ENCODE measurements around the gene USP28.

Gene USP28

GRCh38 chr11:113894421-113894996 lies 19.1 kb upstream of the USP28 start:
- Histone ChIP-seq H2AK5ac (ENCODE audit: low read length) (no peak overlapping the region), H3K4me3 (ENCODE audit: low read depth, low read length) (no peak overlapping the region), H3K27ac (ENCODE audit: low read depth, low read length) (peak overlapping the region; percentile 30), H3K4me1 (ENCODE audit: control insufficient read depth in 1 of 2, insufficient read depth in 2 of 2, low read length in 2 of 2) (peaks cover 9 to 10% of the 10 kb centered on the region in 2 experiments), H2BK5ac (ENCODE audit: low read depth, low read length, poor library complexity) (peak overlapping the region; percentile 8), H3K4me2 (ENCODE audit: low read length) (peak overlapping the region; percentile 15), H3K79me2 (ENCODE audit: control insufficient read depth, insufficient read depth, low read length, poor library complexity) (no peaks in the 10 kb centered on the region), H4K91ac (ENCODE audit: low read depth, low read length) (no peak overlapping the region), H3K14ac (ENCODE audit: low read length) (no peak overlapping the region), H3K79me1 (ENCODE audit: low read length) (peaks cover 5% of the 10 kb centered on the region), H2BK12ac (ENCODE audit: low read length) (no peak overlapping the region), H4K8ac (ENCODE audit: low read depth, low read length) (no peak overlapping the region), H2AFZ (ENCODE audit: insufficient read depth, low read length, poor library complexity) (no peak overlapping the region), H3K9me3 (ENCODE audit: insufficient read depth, low read depth, low read length) (no peaks in the 10 kb centered on the region), H3K18ac (ENCODE audit: low read length) (no peak overlapping the region), H3K36me3 (ENCODE audit: control insufficient read depth in 1 of 2, insufficient read depth in 2 of 2, low read length in 2 of 2) (no peaks in the 10 kb centered on the region), H4K12ac (ENCODE audit: low read depth, low read length) (no peak overlapping the region), H3K9ac (ENCODE audit: low read length) (no peak overlapping the region), H3K23ac (ENCODE audit: low read length) (no peak overlapping the region), H3K27me3 (ENCODE audit: insufficient read depth, low read length) (no peaks in the 10 kb centered on the region), H2BK120ac (ENCODE audit: insufficient read depth, low read length, poor library complexity) (no peak overlapping the region), H3K4ac (ENCODE audit: low read depth, low read length) (no peak overlapping the region)
- no peak for DNase-seq
- no CpG with 5 or more reads among the region's 9 CpGs for WGBS (ENCODE audit: extremely low coverage, insufficient coverage, insufficient read length)

DNA sequence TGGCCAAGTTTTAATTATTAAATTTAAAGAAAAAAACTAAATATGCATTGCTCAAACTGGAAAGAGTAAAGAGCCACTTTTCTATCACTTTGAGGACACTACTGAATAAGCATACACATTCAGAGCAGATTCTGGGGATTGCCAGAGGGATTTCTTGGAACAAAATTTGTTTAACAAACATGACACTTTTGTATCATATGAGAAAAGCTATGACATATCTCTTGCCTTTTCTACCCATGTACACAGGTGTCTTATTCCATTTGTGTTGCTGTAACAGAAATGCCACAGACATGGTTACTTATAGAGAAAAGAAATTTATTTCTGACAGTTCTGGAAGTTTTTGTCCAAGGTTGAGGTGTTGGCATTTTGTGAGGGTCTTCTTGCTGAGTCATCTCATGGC lies 13.5 kb upstream of the USP28 start:
- no peak overlapping the region for H2AK5ac ChIP-seq (ENCODE audit: low read length)
- no peak overlapping the region for H3K4me3 ChIP-seq (ENCODE audit: low read depth, low read length)

GRCh38 chr11:113885897-113886296 lies 10.5 kb upstream of the USP28 start:
- Histone ChIP-seq H3K79me2 (ENCODE audit: control insufficient read depth, insufficient read depth, low read length, poor library complexity) (no peaks in the 10 kb centered on the region), H3K4me2 (ENCODE audit: low read length) (no peak overlapping the region), H2BK12ac (ENCODE audit: low read length) (peak overlapping the region; percentile 20), H2AK5ac (ENCODE audit: low read length) (no peak overlapping the region), H3K4me3 (ENCODE audit: low read depth, low read length) (no peak overlapping the region), H2BK5ac (ENCODE audit: low read depth, low read length, poor library complexity) (no peak overlapping the region), H3K27me3 (ENCODE audit: insufficient read depth, low read length) (no peaks in the 10 kb centered on the region), H3K79me1 (ENCODE audit: low read length) (peaks cover 4% of the 10 kb centered on the region), H4K91ac (ENCODE audit: low read depth, low read length) (no peak overlapping the region), H3K9ac (ENCODE audit: low read length) (no peak overlapping the region), H3K4me1 (ENCODE audit: control insufficient read depth in 1 of 2, insufficient read depth in 2 of 2, low read length in 2 of 2) (peaks cover 0 to 5% of the 10 kb centered on the region in 2 experiments), H2AFZ (ENCODE audit: insufficient read depth, low read length, poor library complexity) (no peak overlapping the region), H3K18ac (ENCODE audit: low read length) (no peak overlapping the region), H3K9me3 (ENCODE audit: insufficient read depth, low read depth, low read length) (no peaks in the 10 kb centered on the region), H3K14ac (ENCODE audit: low read length) (no peak overlapping the region), H3K27ac (ENCODE audit: low read depth, low read length) (no peak overlapping the region), H3K23ac (ENCODE audit: low read length) (no peak overlapping the region), H4K12ac (ENCODE audit: low read depth, low read length) (no peak overlapping the region), H4K8ac (ENCODE audit: low read depth, low read length) (no peak overlapping the region), H2BK120ac (ENCODE audit: insufficient read depth, low read length, poor library complexity) (no peak overlapping the region), H3K4ac (ENCODE audit: low read depth, low read length) (no peak overlapping the region), H3K36me3 (ENCODE audit: control insufficient read depth in 1 of 2, insufficient read depth in 2 of 2, low read length in 2 of 2) (no peaks in the 10 kb centered on the region)
- peak; percentile 80 to 95 for DNase-seq
- no CpG with 5 or more reads among the region's 6 CpGs for WGBS (ENCODE audit: extremely low coverage, insufficient coverage, insufficient read length)

More for the DNA sequence above, 13.5 kb upstream of the USP28 start:
- Histone ChIP-seq H3K27ac (ENCODE audit: low read depth, low read length) (no peak overlapping the region), H3K79me1 (ENCODE audit: low read length) (peaks cover 4% of the 10 kb centered on the region), H3K27me3 (ENCODE audit: insufficient read depth, low read length) (no peaks in the 10 kb centered on the region), H4K8ac (ENCODE audit: low read depth, low read length) (no peak overlapping the region), H2BK5ac (ENCODE audit: low read depth, low read length, poor library complexity) (no peak overlapping the region), H3K14ac (ENCODE audit: low read length) (no peak overlapping the region), H3K23ac (ENCODE audit: low read length) (no peak overlapping the region), H3K9ac (ENCODE audit: low read length) (no peak overlapping the region), H4K91ac (ENCODE audit: low read depth, low read length) (no peak overlapping the region), H2AFZ (ENCODE audit: insufficient read depth, low read length, poor library complexity) (no peak overlapping the region), H2BK120ac (ENCODE audit: insufficient read depth, low read length, poor library complexity) (no peak overlapping the region), H3K36me3 (ENCODE audit: control insufficient read depth in 1 of 2, insufficient read depth in 2 of 2, low read length in 2 of 2) (no peaks in the 10 kb centered on the region), H3K18ac (ENCODE audit: low read length) (no peak overlapping the region), H3K4me2 (ENCODE audit: low read length) (no peak overlapping the region), H4K12ac (ENCODE audit: low read depth, low read length) (no peak overlapping the region), H3K4me1 (ENCODE audit: control insufficient read depth in 1 of 2, insufficient read depth in 2 of 2, low read length in 2 of 2) (peaks cover 0 to 1% of the 10 kb centered on the region in 2 experiments), H2BK12ac (ENCODE audit: low read length) (no peak overlapping the region), H3K4ac (ENCODE audit: low read depth, low read length) (no peak overlapping the region), H3K79me2 (ENCODE audit: control insufficient read depth, insufficient read depth, low read length, poor library complexity) (no peaks in the 10 kb centered on the region), H3K9me3 (ENCODE audit: insufficient read depth, low read depth, low read length) (no peaks in the 10 kb centered on the region)
- DNase-seq = no peak

- Histone ChIP-seq H2BK12ac (ENCODE audit: low read length) (no peak overlapping the region), H2BK120ac (ENCODE audit: insufficient read depth, low read length, poor library complexity) (no peak overlapping the region), H4K12ac (ENCODE audit: low read depth, low read length) (no peak overlapping the region), H3K27me3 (ENCODE audit: insufficient read depth, low read length) (no peaks in the 10 kb centered on the region), H3K4me2 (ENCODE audit: low read length) (no peak overlapping the region), H3K79me2 (ENCODE audit: control insufficient read depth, insufficient read depth, low read length, poor library complexity) (no peaks in the 10 kb centered on the region), H3K27ac (ENCODE audit: low read depth, low read length) (peak overlapping the region; percentile 4), H3K23ac (ENCODE audit: low read length) (no peak overlapping the region), H3K79me1 (ENCODE audit: low read length) (peaks cover 4% of the 10 kb centered on the region), H3K18ac (ENCODE audit: low read length) (no peak overlapping the region), H3K4me1 (ENCODE audit: control insufficient read depth in 1 of 2, insufficient read depth in 2 of 2, low read length in 2 of 2) (peaks cover 0 to 5% of the 10 kb centered on the region in 2 experiments), H3K9me3 (ENCODE audit: insufficient read depth, low read depth, low read length) (no peaks in the 10 kb centered on the region), H4K91ac (ENCODE audit: low read depth, low read length) (peak overlapping the region; percentile 19), H3K4ac (ENCODE audit: low read depth, low read length) (no peak overlapping the region), H2AK5ac (ENCODE audit: low read length) (no peak overlapping the region), H3K4me3 (ENCODE audit: low read depth, low read length) (no peak overlapping the region), H3K36me3 (ENCODE audit: control insufficient read depth in 1 of 2, insufficient read depth in 2 of 2, low read length in 2 of 2) (no peaks in the 10 kb centered on the region), H4K8ac (ENCODE audit: low read depth, low read length) (no peak overlapping the region), H3K9ac (ENCODE audit: low read length) (no peak overlapping the region), H2AFZ (ENCODE audit: insufficient read depth, low read length, poor library complexity) (no peak overlapping the region), H3K14ac (ENCODE audit: low read length) (no peak overlapping the region), H2BK5ac (ENCODE audit: low read depth, low read length, poor library complexity) (no peak overlapping the region)
- no CpG with 5 or more reads among the region's 7 CpGs for WGBS (ENCODE audit: extremely low coverage, insufficient coverage, insufficient read length)
- peak; percentile 64 to 80 for DNase-seq
Measured at GRCh38 chr11:113884361-113884836, 9.0 kb upstream of the USP28 start.

Data from trophoblast cell (in vitro differentiated cells and primary cell).